ENCODE measurements around the gene HINFP. TPM values are rescaled to one million over a fixed set of nuclear protein-coding genes. Genes with fewer than 3 reads are reported as not detected.

The HINFP gene
- total RNA-seq, 2 experiments from 2014 or later = 36.6 to 36.7 TPM

DNA sequence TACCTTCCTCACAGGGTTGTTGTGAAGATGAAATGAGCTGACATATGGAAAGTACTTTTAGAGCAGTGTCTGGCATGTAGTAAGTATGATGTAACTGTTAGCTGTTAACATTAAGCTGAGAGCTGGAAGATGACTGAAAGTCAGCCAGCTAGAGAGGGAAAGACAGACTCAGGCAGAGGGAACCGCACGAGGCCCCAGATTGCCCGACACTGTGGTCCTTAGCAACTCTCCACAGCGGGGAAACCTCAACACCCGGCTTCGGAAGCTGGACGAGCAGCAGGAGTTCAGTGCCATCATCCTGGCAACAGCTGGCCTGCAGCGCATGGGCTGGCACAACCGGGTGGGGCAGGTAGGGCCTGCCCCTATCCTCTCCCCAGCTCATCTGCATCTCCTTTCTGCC is 30.2 kb upstream of the HINFP start:
- H3K27ac Mint-ChIP-seq = peak overlapping the region; percentile 22
- H3K4me1 Mint-ChIP-seq = peaks cover 72% of the 10 kb centered on the region

DNA sequence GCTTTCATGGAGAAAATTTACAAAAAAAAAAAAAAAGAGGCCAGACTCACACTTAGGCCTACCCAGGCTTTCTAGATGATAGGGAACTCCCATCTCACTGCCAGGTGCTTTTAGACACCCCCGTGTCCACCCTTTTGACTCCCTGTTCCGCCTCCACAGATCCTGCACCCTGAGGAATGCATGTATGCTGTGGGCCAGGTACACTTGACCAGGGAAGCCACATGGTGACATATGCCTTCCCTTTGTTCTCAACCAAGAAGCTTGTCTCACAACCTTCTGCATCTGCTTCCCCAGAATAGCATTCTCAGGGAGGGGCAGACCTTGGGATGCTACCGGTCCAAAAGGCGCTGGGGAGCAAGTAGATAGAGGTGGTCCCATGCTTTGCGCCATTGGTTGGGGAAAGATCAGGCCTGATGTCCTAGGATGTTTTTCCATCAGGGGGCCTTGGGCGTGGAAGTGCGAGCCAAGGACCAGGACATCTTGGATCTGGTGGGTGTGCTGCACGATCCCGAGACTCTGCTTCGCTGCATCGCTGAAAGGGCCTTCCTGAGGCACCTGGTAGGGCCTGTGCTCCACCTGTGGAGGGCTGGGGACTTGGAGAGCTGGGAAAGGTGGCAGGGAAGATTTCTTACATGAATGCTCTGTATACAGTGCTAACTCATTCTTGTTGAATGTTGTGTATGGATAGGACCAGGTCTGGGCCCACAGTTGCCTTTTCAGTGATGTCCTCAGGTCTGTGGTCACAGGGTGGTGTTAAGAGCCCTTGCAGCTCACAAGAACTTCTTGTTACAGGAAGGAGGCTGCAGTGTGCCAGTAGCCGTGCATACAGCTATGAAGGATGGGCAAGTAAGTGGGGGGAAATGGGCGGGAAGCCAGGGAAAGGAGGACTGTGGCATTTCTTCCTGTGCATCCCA is 29.2 kb upstream of the HINFP start:
- DNase-seq = no peak
- ChIA-PET CTCF (interaction anchor here (1.1 to 2.2 kb wide), 3 partner anchors 10 to 231 kb away, joined by 3 to 6 read pairs (median 4); partner anchors contain the start of genes DPAGT1 and VPS11), POLR2A (interaction anchor here (0.6 to 9.7 kb wide), 11 partner anchors 8 to 167 kb away, joined by 3 to 219 read pairs (median 22); partner anchors contain the start of genes C2CD2L, DPAGT1, HINFP and HMBS)
- H3K36me3 Mint-ChIP-seq (ENCODE audit: low read depth) = peaks cover 55% of the 10 kb centered on the region
- peak overlapping the region; percentile 93 for H3K4me3 Mint-ChIP-seq
- H3K9me3 Mint-ChIP-seq = no peaks in the 10 kb centered on the region
- H3K27me3 Mint-ChIP-seq = no peaks in the 10 kb centered on the region
- peaks cover 75% of the 10 kb centered on the region for H3K4me1 Mint-ChIP-seq
- peak overlapping the region; percentile 65 for H3K27ac Mint-ChIP-seq

More for the DNA sequence above, 30.2 kb upstream of the HINFP start:
- ChIA-PET CTCF (interaction anchor here (1.1 to 2.2 kb wide), 2 partner anchors 35 to 232 kb away, joined by 3 to 6 read pairs; no protein-coding TSS in a partner anchor), POLR2A (interaction anchor here (1.0 to 9.7 kb wide), 6 partner anchors 11 to 244 kb away, joined by 3 to 219 read pairs (median 64); partner anchors contain the start of genes C2CD2L, DPAGT1, HINFP and VPS11)
- Mint-ChIP-seq H3K36me3 (ENCODE audit: low read depth) (peaks cover 44% of the 10 kb centered on the region), H3K9me3 (no peaks in the 10 kb centered on the region), H3K4me3 (no peak overlapping the region), H3K27me3 (no peaks in the 10 kb centered on the region)
- DNase-seq = no peak

DNA sequence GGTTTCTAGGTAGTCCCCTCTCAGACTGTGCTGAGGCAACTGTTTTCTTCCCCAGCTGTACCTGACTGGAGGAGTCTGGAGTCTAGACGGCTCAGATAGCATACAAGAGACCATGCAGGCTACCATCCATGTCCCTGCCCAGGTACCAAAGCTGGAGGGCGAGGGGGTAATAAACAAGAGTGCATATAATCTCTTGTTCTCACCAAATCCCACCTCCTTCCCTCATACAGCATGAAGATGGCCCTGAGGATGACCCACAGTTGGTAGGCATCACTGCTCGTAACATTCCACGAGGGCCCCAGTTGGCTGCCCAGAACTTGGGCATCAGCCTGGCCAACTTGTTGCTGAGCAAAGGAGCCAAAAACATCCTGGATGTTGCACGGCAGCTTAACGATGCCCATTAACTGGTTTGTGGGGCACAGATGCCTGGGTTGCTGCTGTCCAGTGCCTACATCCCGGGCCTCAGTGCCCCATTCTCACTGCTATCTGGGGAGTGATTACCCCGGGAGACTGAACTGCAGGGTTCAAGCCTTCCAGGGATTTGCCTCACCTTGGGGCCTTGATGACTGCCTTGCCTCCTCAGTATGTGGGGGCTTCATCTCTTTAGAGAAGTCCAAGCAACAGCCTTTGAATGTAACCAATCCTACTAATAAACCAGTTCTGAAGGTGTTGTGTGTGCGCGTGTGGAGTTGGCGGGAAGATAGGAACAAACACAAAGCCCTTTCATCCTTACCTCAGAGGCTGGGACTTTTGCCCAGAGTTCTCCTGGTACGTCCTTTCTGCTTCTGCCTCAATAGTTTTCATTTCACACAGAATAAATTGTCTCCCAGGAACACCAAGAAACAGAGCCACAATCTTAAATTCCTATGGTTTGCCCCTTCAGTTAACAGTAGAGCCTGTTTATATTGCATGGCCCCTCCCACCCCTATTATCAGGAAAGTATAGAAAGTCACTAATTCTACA is 28.2 kb upstream of the HINFP start:
- ChIA-PET POLR2A (interaction anchor here (0.6 to 9.7 kb wide), 16 partner anchors 9 to 182 kb away, joined by 3 to 219 read pairs (median 17); partner anchors contain the start of genes C2CD2L, CBL, CENATAC and DPAGT1), CTCF (interaction anchor here (1.1 to 2.2 kb wide), 2 partner anchors 25 to 231 kb away, joined by 4 to 6 read pairs; partner anchors contain the start of gene VPS11)
- no peak for DNase-seq
- H3K4me1 Mint-ChIP-seq = peaks cover 70% of the 10 kb centered on the region
- H3K27ac Mint-ChIP-seq = peak overlapping the region; percentile 85
- H3K36me3 Mint-ChIP-seq (ENCODE audit: low read depth) = peaks cover 64% of the 10 kb centered on the region
- no peaks in the 10 kb centered on the region for H3K9me3 Mint-ChIP-seq
- H3K27me3 Mint-ChIP-seq = no peaks in the 10 kb centered on the region
- H3K4me3 Mint-ChIP-seq = peak overlapping the region; percentile 93

DNA sequence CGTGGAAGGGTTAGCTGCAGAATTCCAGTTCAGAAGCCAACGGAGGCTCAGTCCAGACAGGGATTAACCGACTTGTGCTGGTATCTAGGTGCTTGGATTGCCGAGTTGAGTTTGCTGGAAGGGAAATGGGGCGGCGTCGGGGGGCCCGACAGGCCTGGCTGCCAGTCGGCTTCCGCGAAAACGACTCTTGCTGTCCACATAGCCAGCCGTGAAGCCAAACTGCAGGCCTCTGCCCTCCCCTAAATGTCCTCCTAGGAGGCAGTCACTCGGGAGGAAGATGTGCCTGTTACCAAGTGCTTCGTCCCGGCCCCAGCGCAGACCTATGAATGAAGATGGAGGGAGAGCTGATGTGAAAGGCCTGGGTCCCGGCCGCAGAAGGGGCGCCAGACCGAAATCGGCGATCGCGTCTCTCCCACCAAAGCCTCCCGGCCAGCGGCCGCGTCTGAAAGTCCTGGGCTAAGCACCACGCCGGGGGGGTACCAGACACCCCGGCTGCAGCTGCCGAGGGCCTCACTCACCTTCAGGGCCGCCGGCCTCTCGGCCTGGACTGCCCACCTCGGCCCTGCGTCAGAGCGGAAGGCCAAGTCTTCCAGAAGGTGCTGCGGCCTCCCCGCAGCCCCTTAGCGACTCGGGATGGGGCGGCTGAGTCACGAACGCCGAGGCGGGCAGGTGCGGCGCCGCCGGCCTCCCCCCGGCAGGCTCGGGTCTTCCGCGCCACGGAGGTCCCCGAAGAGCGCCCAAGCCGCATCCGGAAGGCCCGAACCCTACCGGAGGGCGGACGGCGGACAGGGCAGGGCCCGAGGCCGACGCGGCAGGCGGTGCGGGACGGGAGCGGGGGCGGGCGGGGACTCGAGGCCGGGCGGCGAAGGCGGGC is 27.2 kb upstream of the HINFP start:
- peaks cover 74% of the 10 kb centered on the region for H3K36me3 Mint-ChIP-seq (ENCODE audit: low read depth)

DNA sequence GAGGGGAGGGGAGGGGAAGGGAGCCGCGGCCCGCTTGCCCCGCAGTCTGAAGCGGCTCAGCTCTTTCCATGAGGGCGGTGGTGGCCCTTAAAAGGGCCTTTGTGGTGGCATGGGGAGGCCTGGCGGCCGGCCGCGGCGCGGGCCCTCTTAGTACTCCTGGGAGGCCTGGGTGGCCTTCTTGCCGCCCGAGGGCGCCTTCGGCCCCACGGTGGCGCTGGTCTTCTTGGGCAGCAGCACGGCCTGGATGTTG is 26.6 kb upstream of the HINFP start:
- DNase-seq = peak; percentile 68
- Mint-ChIP-seq H3K4me1 (peaks cover 69% of the 10 kb centered on the region), H3K27me3 (no peaks in the 10 kb centered on the region), H3K36me3 (ENCODE audit: low read depth) (peaks cover 74% of the 10 kb centered on the region), H3K27ac (peak overlapping the region; percentile 86), H3K4me3 (peak overlapping the region; percentile 93), H3K9me3 (no peaks in the 10 kb centered on the region)
- CTCF ChIA-PET = interaction anchor here (0.6 to 2.4 kb wide), 8 partner anchors 9 to 102 kb away, joined by 3 to 20 read pairs (median 4); partner anchors contain the start of genes C2CD2L, HMBS and VPS11
- POLR2A ChIA-PET = interaction anchor here (0.6 to 9.7 kb wide), 41 partner anchors 8 to 1107 kb away, joined by 3 to 219 read pairs (median 5); partner anchors contain the start of genes C2CD2L, CBL, CENATAC and DDX6

More for the DNA sequence above, 27.2 kb upstream of the HINFP start:
- peak overlapping the region; percentile 86 for H3K27ac Mint-ChIP-seq
- ChIA-PET POLR2A (interaction anchor here (0.6 to 9.7 kb wide), 41 partner anchors 8 to 1107 kb away, joined by 3 to 219 read pairs (median 5); partner anchors contain the start of genes C2CD2L, CBL, CENATAC and DDX6), CTCF (interaction anchor here (1.0 to 2.4 kb wide), 5 partner anchors 9 to 38 kb away, joined by 3 to 20 read pairs (median 12); partner anchors contain the start of genes C2CD2L, HMBS and VPS11)
- peaks cover 70% of the 10 kb centered on the region for H3K4me1 Mint-ChIP-seq
- H3K4me3 Mint-ChIP-seq = peak overlapping the region; percentile 93
- H3K9me3 Mint-ChIP-seq = no peaks in the 10 kb centered on the region
- DNase-seq = peak; percentile 55
- no peaks in the 10 kb centered on the region for H3K27me3 Mint-ChIP-seq

DNA sequence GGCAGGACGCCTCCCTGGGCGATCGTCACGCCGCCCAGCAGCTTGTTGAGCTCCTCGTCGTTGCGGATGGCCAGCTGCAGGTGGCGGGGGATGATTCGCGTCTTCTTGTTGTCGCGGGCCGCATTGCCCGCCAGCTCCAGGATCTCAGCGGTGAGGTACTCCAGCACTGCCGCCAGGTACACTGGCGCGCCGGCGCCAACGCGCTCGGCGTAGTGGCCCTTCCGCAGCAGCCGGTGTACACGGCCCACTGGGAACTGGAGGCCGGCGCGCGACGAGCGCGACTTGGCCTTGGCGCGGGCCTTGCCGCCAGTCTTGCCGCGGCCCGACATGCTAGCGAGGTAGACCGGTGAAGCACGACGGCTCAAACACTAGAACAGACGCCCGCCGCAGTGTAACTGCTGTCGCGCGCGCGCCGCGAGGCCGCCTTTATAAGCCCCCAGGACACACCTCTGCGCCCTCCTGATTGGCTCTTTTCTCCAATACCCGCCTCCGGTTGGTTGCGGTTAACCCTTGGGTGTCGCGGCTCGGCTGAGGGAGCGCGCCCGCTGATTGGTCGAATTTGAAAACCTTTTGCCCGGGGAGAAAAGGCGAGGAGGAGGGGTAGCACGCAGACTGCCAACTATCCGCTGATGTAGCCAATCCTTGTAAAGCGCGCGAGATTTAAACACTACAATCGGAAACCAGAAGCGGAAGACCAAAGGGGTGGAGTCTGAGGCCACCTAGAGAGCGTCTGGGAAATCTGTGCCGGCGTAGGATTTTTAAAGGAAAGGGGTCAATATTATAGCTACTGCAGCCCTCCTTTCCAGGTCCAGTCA is 26.1 kb upstream of the HINFP start:
- Mint-ChIP-seq H3K27me3 (no peaks in the 10 kb centered on the region), H3K36me3 (ENCODE audit: low read depth) (peaks cover 80% of the 10 kb centered on the region), H3K4me1 (peaks cover 70% of the 10 kb centered on the region), H3K27ac (peak overlapping the region; percentile 86), H3K4me3 (peak overlapping the region; percentile 93), H3K9me3 (no peaks in the 10 kb centered on the region)
- ChIA-PET CTCF (interaction anchor here (0.6 to 2.4 kb wide), 11 partner anchors 10 to 101 kb away, joined by 3 to 20 read pairs (median 3); partner anchors contain the start of genes C2CD2L, HMBS and VPS11), POLR2A (interaction anchor here (0.6 to 9.7 kb wide), 43 partner anchors 9 to 1108 kb away, joined by 3 to 219 read pairs (median 4); partner anchors contain the start of genes C2CD2L, CBL, CENATAC and DDX6)
- DNase-seq = peak; percentile 100

DNA sequence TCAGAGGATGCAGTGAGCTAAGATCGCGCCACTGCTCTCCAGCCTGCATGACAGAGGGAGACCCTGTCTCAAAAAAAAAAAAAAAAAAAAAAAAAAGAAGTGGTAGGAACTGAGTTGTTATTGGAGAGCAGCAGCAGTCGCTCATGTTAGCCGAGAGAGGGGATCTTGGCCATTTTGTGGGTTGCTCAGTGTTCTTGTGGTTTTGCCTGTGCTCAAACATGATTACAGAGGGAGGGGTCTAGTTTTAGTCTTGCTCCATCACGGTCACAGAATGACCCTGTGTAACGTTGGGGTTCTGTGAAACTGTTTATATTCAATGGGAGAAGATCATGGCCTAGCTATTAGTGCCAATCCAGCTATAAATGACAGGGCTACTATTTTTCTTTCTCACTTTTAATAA is 21.7 kb upstream of the HINFP start:
- H3K9me3 Mint-ChIP-seq = no peaks in the 10 kb centered on the region
- ChIA-PET POLR2A (interaction anchor here (1.0 to 9.7 kb wide), 4 partner anchors 10 to 32 kb away, joined by 3 to 219 read pairs (median 9); partner anchors contain the start of genes C2CD2L, HMBS and VPS11), CTCF (interaction anchor here (0.7 to 2.1 kb wide), 5 partner anchors 9 to 239 kb away, joined by 3 to 12 read pairs (median 6); partner anchors contain the start of genes HMBS and VPS11)
- peaks cover 50% of the 10 kb centered on the region for H3K36me3 Mint-ChIP-seq (ENCODE audit: low read depth)
- DNase-seq = no peak
- H3K4me1 Mint-ChIP-seq = peaks cover 55% of the 10 kb centered on the region
- H3K27me3 Mint-ChIP-seq = no peaks in the 10 kb centered on the region
- H3K27ac Mint-ChIP-seq = peak overlapping the region; percentile 17
- H3K4me3 Mint-ChIP-seq = peak overlapping the region; percentile 92

DNA sequence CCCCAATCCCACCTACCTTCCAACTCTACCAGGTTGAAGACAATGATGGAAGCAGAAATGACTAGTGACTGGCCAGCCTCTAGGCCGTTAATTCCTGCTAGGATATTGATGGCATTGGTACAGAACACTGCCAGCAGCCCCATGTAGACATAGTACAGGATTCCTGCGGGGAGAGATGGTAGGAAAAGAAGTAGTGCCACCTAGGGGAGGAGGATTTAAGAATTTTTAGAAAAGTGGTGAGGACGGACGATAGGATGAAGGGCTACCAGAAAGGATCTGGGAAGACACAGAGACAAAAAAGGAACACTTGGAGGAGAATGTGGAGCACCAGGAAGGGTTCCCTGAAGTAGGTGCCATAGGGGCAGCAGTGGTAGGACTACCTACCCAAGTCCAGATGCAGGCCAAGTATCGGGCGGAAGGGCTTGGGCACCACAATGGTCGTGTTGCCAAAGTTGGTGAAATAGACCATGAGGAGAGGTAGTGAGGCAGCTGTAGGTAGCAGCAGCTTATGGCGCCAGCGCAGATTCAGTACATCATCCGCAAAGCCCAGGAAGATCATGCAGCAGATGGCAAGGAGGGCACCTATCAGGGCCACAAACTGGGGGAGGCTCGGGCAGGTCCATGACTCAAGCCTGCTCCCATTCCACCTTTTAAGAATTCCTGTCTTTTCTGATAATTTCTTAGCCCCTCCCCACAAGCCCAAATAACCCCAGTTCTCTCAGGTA is 21.0 kb upstream of the HINFP start:
- peak overlapping the region; percentile 99 for H3K27ac Mint-ChIP-seq
- H3K27me3 Mint-ChIP-seq = no peaks in the 10 kb centered on the region
- ChIA-PET CTCF (interaction anchor here (0.7 to 2.1 kb wide), 4 partner anchors 9 to 44 kb away, joined by 3 to 12 read pairs (median 6); partner anchors contain the start of genes HMBS and VPS11), POLR2A (interaction anchor here (1.7 to 9.7 kb wide), 3 partner anchors 9 to 32 kb away, joined by 8 to 219 read pairs (median 10); partner anchors contain the start of genes C2CD2L and VPS11)
- H3K9me3 Mint-ChIP-seq = no peaks in the 10 kb centered on the region
- H3K4me1 Mint-ChIP-seq = peaks cover 58% of the 10 kb centered on the region
- H3K36me3 Mint-ChIP-seq (ENCODE audit: low read depth) = peaks cover 43% of the 10 kb centered on the region
- no peak for DNase-seq
- H3K4me3 Mint-ChIP-seq = peak overlapping the region; percentile 92

DNA sequence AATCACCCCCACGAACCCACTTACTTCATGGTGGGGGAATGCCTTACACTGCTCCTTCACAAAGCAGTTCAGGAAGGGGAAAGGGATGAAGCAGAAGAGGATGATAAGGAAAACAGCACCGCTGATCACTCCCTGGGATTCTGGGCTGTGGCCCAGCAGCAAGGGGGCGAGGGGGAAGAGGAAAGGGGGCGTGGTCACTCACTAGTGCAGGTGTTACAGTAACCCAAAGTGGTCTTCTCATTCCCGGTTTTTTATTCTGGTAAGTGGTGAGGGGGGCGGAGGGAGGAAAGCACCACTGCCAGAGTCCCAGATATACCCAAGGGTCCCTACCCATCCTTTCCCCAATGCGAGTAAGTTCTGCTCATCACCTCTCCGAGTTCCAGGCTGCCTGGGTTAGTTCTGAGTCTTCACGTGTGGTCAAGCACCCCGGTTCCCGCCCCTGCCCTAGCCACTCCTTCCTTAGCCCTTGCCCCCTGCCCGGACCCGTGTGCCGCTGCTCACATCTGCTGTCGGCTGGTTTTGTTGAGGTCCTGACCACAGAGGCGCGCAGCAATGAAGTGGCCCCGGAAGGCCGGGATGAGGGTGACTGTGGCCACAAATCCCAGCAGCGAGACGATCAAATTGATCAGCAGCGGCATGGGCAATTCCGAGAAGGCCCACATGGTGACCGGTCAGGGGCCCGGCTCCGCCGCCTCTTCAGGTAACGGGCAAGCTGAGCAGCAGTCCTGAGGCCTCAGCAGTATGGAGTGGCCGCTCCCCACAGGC is 20.2 kb upstream of the HINFP start:
- no peaks in the 10 kb centered on the region for H3K27me3 Mint-ChIP-seq
- peak overlapping the region; percentile 99 for H3K27ac Mint-ChIP-seq
- H3K4me1 Mint-ChIP-seq = peaks cover 56% of the 10 kb centered on the region
- ChIA-PET POLR2A (interaction anchor here (0.7 to 2.7 kb wide), 17 partner anchors 8 to 310 kb away, joined by 3 to 43 read pairs (median 8); partner anchors contain the start of genes ABCG4, CBL, DDX6 and HINFP), CTCF (interaction anchor here (1.0 to 2.2 kb wide), 9 partner anchors 9 to 223 kb away, joined by 3 to 15 read pairs (median 5); partner anchors contain the start of genes HMBS and VPS11)
- H3K9me3 Mint-ChIP-seq = no peaks in the 10 kb centered on the region
- peaks cover 39% of the 10 kb centered on the region for H3K36me3 Mint-ChIP-seq (ENCODE audit: low read depth)
- DNase-seq = no peak
- peak overlapping the region; percentile 92 for H3K4me3 Mint-ChIP-seq

Data from activated CD4-positive, alpha-beta memory T cell treated with anti-CD3 and anti-CD28 coated beads, Interleukin-2, amount 10 ng/mL, durations not matched to agents 7 days and 5 days (primary cell).